Measurements from ENCODE around the gene IL4.

IL4 gene

DNA sequence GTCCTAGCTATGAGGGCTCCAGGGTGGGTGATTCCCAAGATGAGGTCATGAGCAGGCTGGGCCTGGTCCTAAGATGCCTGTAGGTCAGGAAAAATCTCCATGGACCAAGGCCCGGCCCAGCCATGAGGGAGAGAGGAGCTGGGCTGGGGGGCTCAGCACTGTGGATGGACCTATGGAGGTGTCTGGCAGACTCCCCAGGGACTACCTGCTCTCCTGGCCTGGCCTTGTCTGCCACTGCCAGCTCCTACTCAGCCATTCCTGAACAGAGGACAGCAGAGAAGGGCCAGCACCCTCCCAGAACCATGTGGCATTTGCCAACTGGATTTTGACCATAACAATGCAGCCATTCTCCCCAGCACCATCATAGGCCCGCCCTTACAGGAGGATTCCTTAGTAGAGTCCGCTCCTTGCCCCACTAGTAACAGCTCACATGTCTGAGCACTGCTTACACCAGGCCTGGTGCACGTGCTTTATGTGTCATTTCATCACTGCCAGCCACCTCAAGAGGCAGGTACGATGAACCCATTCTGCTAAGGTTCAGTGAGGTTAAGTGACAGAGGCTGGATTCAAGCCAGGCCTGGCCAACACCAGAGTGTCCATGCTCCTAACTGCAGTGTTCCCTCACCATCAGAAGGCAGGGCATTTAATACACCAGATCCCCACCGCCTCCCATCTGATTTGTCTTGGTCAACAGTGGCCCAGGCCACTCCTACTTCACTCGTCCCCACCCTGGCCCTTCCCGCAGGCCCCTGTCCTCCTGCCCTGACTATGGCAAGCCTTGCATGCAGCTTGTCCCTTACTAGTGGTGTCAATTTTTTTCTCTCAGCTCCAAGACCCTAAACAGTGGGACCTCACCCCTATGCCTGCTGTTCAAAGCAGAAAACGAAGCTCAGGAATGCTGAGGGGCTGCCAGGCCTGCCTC lies 15.1 kb upstream of the IL4 start:
- DNase-seq, result no peak

- no peak for DNase-seq
Measured at GRCh38 chr5:132659598-132660493, 13.9 kb upstream of the IL4 start.

DNA sequence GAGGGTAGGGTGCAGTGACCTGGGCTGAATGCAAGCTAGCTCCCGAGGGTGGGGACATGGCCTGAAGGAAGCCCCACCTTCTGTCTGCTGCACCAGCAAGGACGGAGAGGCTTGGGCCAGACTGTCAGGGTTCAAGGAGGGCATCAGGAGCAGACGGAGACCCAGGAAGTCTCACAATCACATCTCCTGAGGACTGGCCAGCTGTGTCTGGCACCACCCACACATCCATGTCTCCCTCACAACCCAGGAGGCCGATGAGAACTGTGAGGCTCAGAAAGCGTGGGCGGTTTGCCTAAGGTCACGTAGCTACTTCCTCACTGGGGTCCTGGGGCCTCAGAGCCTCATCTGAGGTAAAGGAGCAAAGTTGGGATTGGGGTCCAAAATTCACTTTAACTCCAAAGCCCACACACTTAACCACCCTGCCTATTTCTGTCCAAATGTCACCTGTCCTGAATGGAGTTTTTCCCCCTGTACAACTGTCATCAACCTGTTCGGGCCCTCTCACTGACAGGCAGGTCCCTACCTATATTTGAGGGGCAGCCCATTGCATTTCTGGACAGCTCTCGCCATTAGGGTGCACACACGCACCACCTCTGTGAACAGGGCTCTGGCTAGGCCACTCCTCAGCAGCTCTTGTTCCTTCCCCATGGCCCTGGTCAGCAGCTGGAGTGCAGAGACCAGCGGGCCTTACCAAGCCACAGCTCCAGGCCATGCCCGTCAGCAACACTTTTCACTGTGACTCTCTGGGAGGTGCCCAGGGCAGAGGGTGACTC lies 12.4 kb upstream of the IL4 start:
- DNase-seq, result no peak

DNA sequence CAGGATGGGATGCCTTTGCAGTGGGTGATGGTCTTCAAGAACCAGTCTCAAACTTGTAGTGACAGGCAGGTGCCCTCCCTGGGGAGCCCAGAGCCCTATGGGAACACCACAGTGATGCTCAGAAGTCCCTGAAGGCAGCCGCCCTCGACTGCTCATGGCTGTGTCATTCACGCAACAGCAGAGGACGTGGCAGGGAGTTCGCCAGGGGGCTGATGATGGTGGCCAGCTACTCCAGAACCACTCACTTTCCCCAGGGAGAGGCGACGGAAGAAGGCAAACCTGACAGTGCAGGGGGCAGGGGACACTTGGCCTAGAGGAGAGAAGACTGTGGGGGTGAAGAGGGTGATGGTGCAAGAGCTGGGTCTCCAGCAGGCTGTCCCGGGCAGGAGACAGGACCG lies 11.8 kb upstream of the IL4 start:
- no peak for DNase-seq

- DNase-seq, result no peak
Measured at GRCh38 chr5:132662925-132663770, 10.6 kb upstream of the IL4 start.

- DNase-seq, result no peak
Measured at GRCh38 chr5:132663771-132664695, 9.8 kb upstream of the IL4 start.

GRCh38 chr5:132664696-132665209 lies 9.0 kb upstream of the IL4 start:
- no peak for DNase-seq

GRCh38 chr5:132665574-132666080 lies 8.2 kb upstream of the IL4 start:
- DNase-seq, result no peak

- DNase-seq, result no peak
Measured at GRCh38 chr5:132666310-132667123, 7.3 kb upstream of the IL4 start.

GRCh38 chr5:132667309-132667708 lies 6.5 kb upstream of the IL4 start:
- DNase-seq, result no peak

- no peak for DNase-seq
Measured at GRCh38 chr5:132667761-132668705, 5.8 kb upstream of the IL4 start.

DNA sequence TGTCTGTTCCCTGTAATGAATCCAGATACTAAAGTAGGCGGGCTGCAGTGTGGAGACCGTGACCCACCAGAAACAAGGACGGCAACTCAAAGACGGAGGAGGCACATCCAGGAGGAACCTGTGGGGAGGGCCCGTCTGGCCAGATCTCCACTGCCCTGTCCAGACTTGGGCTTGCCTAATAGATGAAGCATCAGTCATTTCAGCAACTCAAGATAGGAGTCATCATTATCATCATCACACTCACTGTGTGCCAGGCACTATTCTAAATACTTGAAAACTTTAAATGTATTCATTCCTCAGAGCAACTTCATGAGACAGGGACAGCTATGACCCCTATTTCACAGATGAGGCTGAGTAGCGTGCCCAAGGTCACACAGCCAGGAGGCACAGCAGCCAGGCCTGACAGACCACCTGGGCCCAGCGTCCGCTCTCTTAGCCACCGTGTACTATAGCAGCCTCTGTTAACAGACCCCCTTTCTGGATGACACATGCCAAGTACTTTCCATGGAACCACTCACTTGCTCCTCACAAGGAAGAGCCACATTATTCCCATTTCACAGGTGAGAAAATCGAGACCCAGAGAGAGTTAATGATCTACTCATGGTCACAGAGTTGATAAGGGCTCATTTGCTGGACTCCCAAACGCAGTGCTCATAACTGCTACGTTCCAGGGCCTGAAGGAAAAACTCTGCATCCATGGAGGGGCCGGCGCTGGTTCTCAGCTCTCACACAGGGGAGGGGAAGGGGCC lies 4.9 kb upstream of the IL4 start:
- no peak for DNase-seq

DNA sequence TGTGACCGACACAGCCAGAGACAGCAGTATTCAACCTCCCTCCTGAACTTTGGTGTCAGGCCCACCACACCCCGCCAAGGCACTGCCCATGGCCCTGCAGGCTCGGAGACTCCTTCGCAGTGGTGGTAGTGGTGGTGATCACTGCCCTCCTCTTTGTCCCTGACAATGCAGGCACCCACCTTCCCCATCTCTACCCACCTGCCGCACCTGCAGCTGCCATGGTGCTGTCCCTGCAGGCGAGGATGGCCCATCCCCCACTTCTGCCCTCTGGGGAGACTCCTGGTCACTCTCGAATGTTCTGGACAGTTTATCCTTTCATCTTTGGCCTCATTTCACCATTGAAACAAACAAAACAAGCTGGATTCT lies 4.4 kb upstream of the IL4 start:
- DNase-seq, result no peak

- no peak for DNase-seq
Measured at GRCh38 chr5:132669966-132670882, 3.6 kb upstream of the IL4 start.

DNA sequence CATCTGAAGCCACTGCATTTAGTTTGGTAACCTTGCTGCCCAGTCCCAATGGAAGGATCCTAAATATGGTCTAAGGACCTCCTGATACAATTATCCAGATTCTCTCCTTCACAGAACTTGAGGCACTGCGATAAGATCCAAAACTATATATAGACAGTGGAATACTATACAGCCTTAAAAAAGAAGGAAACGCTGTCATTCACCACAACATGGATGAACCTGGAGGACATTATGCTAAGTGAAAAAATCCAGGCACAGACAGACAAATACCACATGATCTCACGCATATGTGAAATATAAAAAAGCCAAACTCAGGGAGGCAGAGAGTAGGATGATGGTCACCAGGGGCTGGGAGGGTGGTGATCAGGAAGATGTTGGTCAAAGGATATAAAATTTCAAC lies 2.8 kb upstream of the IL4 start:
- no peak for DNase-seq

DNA sequence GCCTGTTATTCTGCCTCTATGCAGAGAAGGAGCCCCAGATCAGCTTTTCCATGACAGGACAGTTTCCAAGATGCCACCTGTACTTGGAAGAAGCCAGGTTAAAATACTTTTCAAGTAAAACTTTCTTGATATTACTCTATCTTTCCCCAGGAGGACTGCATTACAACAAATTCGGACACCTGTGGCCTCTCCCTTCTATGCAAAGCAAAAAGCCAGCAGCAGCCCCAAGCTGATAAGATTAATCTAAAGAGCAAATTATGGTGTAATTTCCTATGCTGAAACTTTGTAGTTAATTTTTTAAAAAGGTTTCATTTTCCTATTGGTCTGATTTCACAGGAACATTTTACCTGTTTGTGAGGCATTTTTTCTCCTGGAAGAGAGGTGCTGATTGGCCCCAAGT lies 301 bp upstream of the IL4 start:
- no peak for DNase-seq

All from hippocampal formation (tissue), 2 donors.